ENCODE data around the gene SNX14. TPM values are rescaled to one million over a fixed set of nuclear protein-coding genes. Genes with fewer than 3 reads are reported as not detected.

SNX14 gene
- total RNA-seq, 1 experiment from 2014 or later = 67.8 TPM

GRCh38 chr6:85465762-85466161, 127.9 kb downstream of the SNX14 start:
- DNase-seq (ENCODE audit: extremely low read depth, low read depth) = no peak

GRCh38 chr6:85464722-85465150, 128.9 kb downstream of the SNX14 start:
- peak; percentile 88 for DNase-seq (ENCODE audit: extremely low read depth, low read depth)

GRCh38 chr6:85464260-85464644, 129.4 kb downstream of the SNX14 start:
- peak; percentile 88 for DNase-seq (ENCODE audit: extremely low read depth, low read depth)

- DNase-seq (ENCODE audit: extremely low read depth, low read depth) = no peak
Measured at GRCh38 chr6:85463621-85464259, 129.9 kb downstream of the SNX14 start.

GRCh38 chr6:85462673-85463072, 131.0 kb downstream of the SNX14 start:
- DNase-seq (ENCODE audit: extremely low read depth, low read depth) = no peak

- DNase-seq (ENCODE audit: extremely low read depth, low read depth) = no peak
Measured at GRCh38 chr6:85461798-85462170, 131.9 kb downstream of the SNX14 start.

- DNase-seq (ENCODE audit: extremely low read depth, low read depth) = no peak
Measured at GRCh38 chr6:85460921-85461797, 132.5 kb downstream of the SNX14 start.

- no peak for DNase-seq (ENCODE audit: extremely low read depth, low read depth)
Measured at GRCh38 chr6:85460154-85460920, 133.3 kb downstream of the SNX14 start.

- no peak for DNase-seq (ENCODE audit: extremely low read depth, low read depth)
Measured at GRCh38 chr6:85459224-85459901, 134.3 kb downstream of the SNX14 start.

- no peak for DNase-seq (ENCODE audit: extremely low read depth, low read depth)
Measured at GRCh38 chr6:85458782-85459181, 134.9 kb downstream of the SNX14 start.

GRCh38 chr6:85458184-85458583, 135.5 kb downstream of the SNX14 start:
- no peak for DNase-seq (ENCODE audit: extremely low read depth, low read depth)

- DNase-seq (ENCODE audit: extremely low read depth, low read depth) = no peak
Measured at GRCh38 chr6:85456782-85457181, 136.9 kb downstream of the SNX14 start.

Other genes with a start within 250 kb of the SNX14 start
- gene NT5E, start 143.8 kb downstream of the SNX14 start, total RNA-seq (2014; rRNA removed; shearing (Covaris generic)) = 62.1 and 70.0 TPM in 2 replicates
- gene SYNCRIP, start 49.0 kb upstream of the SNX14 start, total RNA-seq (2014; rRNA removed; shearing (Covaris generic)) = 46.1 and 61.6 TPM in 2 replicates

Measured in NCI-H460 (cell line).